Dermis microvascular lymphatic vessel endothelial cell (primary cell): ENCODE measurements around the gene UIMC1. TPM values are rescaled to one million over a fixed set of nuclear protein-coding genes. Genes with fewer than 3 reads are reported as not detected.

Experiments used
- DNase-seq, 2 donors: peaks; one replicate each; pipeline versions ENCODE4 v3.0.0 to v3.0.0-alpha.2; 2010; ENCODE audit warnings: low read depth in 2 of 2
- total RNA-seq: library from RNA; depleted of rRNA; stranded (reverse); fragments of >200 nt; gene quantifications from 2 replicates; pipeline ENCODE4 v1.2.1, GENCODE V29; 2014

The UIMC1 gene
- total RNA-seq, 1 donor from 2014 or later: 30.6 TPM

- DNase-seq: no peak
Observed at GRCh38 chr5:176886336-176887251, 120.0 kb downstream of the UIMC1 start.

GRCh38 chr5:176884571-176884890 lies 122.0 kb downstream of the UIMC1 start:
- no peak for DNase-seq

GRCh38 chr5:176883700-176884570 lies 122.6 kb downstream of the UIMC1 start:
- DNase-seq: no peak

GRCh38 chr5:176882567-176882903 lies 124.0 kb downstream of the UIMC1 start:
- DNase-seq: no peak

GRCh38 chr5:176881816-176882566 lies 124.6 kb downstream of the UIMC1 start:
- DNase-seq: no peak

- no peak for DNase-seq
Observed at GRCh38 chr5:176881021-176881749, 125.4 kb downstream of the UIMC1 start.

- DNase-seq: no peak
Observed at GRCh38 chr5:176880366-176881020, 126.1 kb downstream of the UIMC1 start.

- DNase-seq: no peak
Observed at GRCh38 chr5:176879663-176880361, 126.8 kb downstream of the UIMC1 start.

GRCh38 chr5:176878906-176879662 lies 127.5 kb downstream of the UIMC1 start:
- no peak for DNase-seq

GRCh38 chr5:176878463-176878862 lies 128.1 kb downstream of the UIMC1 start:
- no peak for DNase-seq

GRCh38 chr5:176877793-176878331 lies 128.7 kb downstream of the UIMC1 start:
- DNase-seq: no peak

- DNase-seq: no peak
Observed at GRCh38 chr5:176876506-176877431, 129.8 kb downstream of the UIMC1 start.

GRCh38 chr5:176875783-176876505 lies 130.6 kb downstream of the UIMC1 start:
- DNase-seq: no peak

- no peak for DNase-seq
Observed at GRCh38 chr5:176875014-176875550, 131.5 kb downstream of the UIMC1 start.

- no peak for DNase-seq
Observed at GRCh38 chr5:176874198-176874780, 132.3 kb downstream of the UIMC1 start.

GRCh38 chr5:176873541-176874172 lies 132.9 kb downstream of the UIMC1 start:
- no peak for DNase-seq
